Erythroblast (primary cell): ENCODE measurements around the gene CCNB1.

Experiments
- GATA1 ChIP-seq: IDR thresholded peaks from 2 replicates; pipeline ENCODE4 v1.6.1; 2011; ENCODE audit warnings: low read depth, mild to moderate bottlenecking, control low read depth, low read length, moderate library complexity
- POLR2A ChIP-seq: IDR thresholded peaks from 2 replicates; pipeline ENCODE4 v1.6.1; 2011; ENCODE audit warnings: mild to moderate bottlenecking, low read length

- TF ChIP-seq POLR2A (no peak), GATA1 (no peak)
Measured at GRCh38 chr5:69158039-69158438, 8.9 kb upstream of the CCNB1 start.
